GM12878 (cell line): ENCODE data around the gene CASK. TPM values are rescaled to one million over a fixed set of nuclear protein-coding genes. Genes with fewer than 3 reads are reported as not detected.

Experiments
- ATAC-seq: fragments of 200-7000 bp; cut with Tn5 transposase; 3 replicates; pipeline ENCODE4 v1.9.1; 2020; ENCODE audit warnings: mild to moderate bottlenecking, moderate library complexity
- BruUV-seq: library from RNA; stranded (reverse); fragments of 400-500 nt; replicated peaks from 2 replicates; lab custom pipeline; 2021; lab: Mats Ljungman, UMichigan
- CTCF ChIA-PET: fragments of 300-600 bp; sonication (Branson Sonifier 250); formaldehyde crosslinking; extraction: SDS; loops from one replicate; lab custom pipeline; 2021; ENCODE audit warnings: inconsistent platforms; lab: Yijun Ruan, JAX
- POLR2A ChIA-PET: fragments of 350-600 bp; formaldehyde crosslinking; extraction: SDS; loops from one replicate; lab custom pipeline; 2021; ENCODE audit warnings: inconsistent platforms; lab: Charles Lee
- RAD21 ChIA-PET: fragments of 300-600 bp; sonication (Branson Sonifier 250); formaldehyde crosslinking; loops from one replicate; lab custom pipeline; 2023; ENCODE audit warnings: antibody characterized with exemption; ENCODE audit not compliant: unreplicated experiment; lab: Charles Lee
- SMC1A ChIA-PET: fragments of 300-600 bp; sonication (Branson Sonifier 250); formaldehyde crosslinking; loops from one replicate; lab custom pipeline; 2023; ENCODE audit not compliant: unreplicated experiment, uncharacterized antibody; lab: Charles Lee
- DNase-seq: peaks from one replicate; pipeline ENCODE4 v3.0.0-alpha.2; 2011; ENCODE audit warnings: low read depth, low spot score
- FAIRE-seq: peaks from 3 replicates; lab custom pipeline; 2011; peaks lifted over from hg19 to GRCh38; lab: Jason Lieb, UNC
- H2AFZ ChIP-seq: 2 replicates; pipeline ENCODE4 v1.6.0; 2011; ENCODE audit warnings: low read depth, low read length, control low read depth; ENCODE audit not compliant: control insufficient read depth
- H3K27ac ChIP-seq: 2 replicates; pipeline ENCODE4 v1.5.1; 2011; ENCODE audit warnings: control low read depth; ENCODE audit not compliant: control insufficient read depth, insufficient read depth
- H3K27me3 ChIP-seq, 2 experiments: replicated peaks in 1 of 2; 2 replicates each; pipeline versions ENCODE4 v1.6.0 to v1.6.1; 2011; ENCODE audit warnings: low read length in 1 of 2; ENCODE audit not compliant: control insufficient read depth in 2 of 2, insufficient read depth in 2 of 2
- H3K36me3 ChIP-seq, 2 experiments: 2 replicates each; pipeline ENCODE4 v1.5.1; 2011; ENCODE audit warnings: low read length in 1 of 2; ENCODE audit not compliant: control insufficient read depth in 2 of 2, insufficient read depth in 2 of 2
- H3K4me1 ChIP-seq: 2 replicates; pipeline ENCODE4 v1.6.1; 2011; ENCODE audit warnings: mild to moderate bottlenecking, low read length, moderate library complexity, mixed read lengths; ENCODE audit not compliant: control insufficient read depth, insufficient read depth
- H3K4me2 ChIP-seq: 2 replicates; pipeline ENCODE4 v1.6.0; 2011; ENCODE audit warnings: control low read depth; ENCODE audit not compliant: control insufficient read depth, insufficient read depth
- H3K4me3 ChIP-seq: fragments of 200-600 bp; sonication (generic); 2 replicates; pipeline ENCODE4 v1.5.1; 2016
- H3K79me2 ChIP-seq: 2 replicates; pipeline ENCODE4 v1.6.0; 2011; ENCODE audit warnings: low read length; ENCODE audit not compliant: control insufficient read depth, insufficient read depth
- H3K9ac ChIP-seq: 2 replicates; pipeline ENCODE4 v1.8.0; 2011; ENCODE audit warnings: low read length, control low read depth, mixed read lengths; ENCODE audit not compliant: control insufficient read depth, insufficient read depth
- H3K9me3 ChIP-seq: replicated peaks from 3 replicates; pipeline ENCODE4 v1.5.1; 2011; ENCODE audit warnings: mild to moderate bottlenecking, low read length; ENCODE audit not compliant: control insufficient read depth, insufficient read depth
- H4K20me1 ChIP-seq: 2 replicates; pipeline ENCODE4 v1.6.0; 2011; ENCODE audit not compliant: control insufficient read depth, insufficient read depth
- BRCA1 ChIP-seq: IDR thresholded peaks from 2 replicates; pipeline ENCODE4 v1.6.1; 2011; ENCODE audit warnings: low read depth, low read length, improper control_type of control experiment
- CBFB ChIP-seq: IDR thresholded peaks from 2 replicates; pipeline ENCODE4 v1.6.1; 2016; ENCODE audit warnings: antibody characterized with exemption, low read depth
- CTCF ChIP-seq, 3 experiments: IDR thresholded peaks in 2 of 3; conservative IDR thresholded peaks in 1 of 3; 2 replicates each; pipeline ENCODE4 v1.5.1; 2011; ENCODE audit warnings: low read depth in 3 of 3, low read length in 3 of 3, mild to moderate bottlenecking in 3 of 3, control low read depth in 2 of 3, moderate library complexity in 2 of 3, inconsistent platforms in 1 of 3, mixed read lengths in 1 of 3; ENCODE audit not compliant: control insufficient read depth in 2 of 3, insufficient read depth in 1 of 3; ENCODE audit errors: extremely low read depth in 1 of 3
- IRF4 ChIP-seq: IDR thresholded peaks from 2 replicates; pipeline ENCODE4 v1.6.1; 2011; ENCODE audit warnings: low read depth, low read length
- SUPT20H ChIP-seq: IDR thresholded peaks from 2 replicates; pipeline ENCODE4 v1.6.1; 2011; ENCODE audit warnings: low read depth, mild to moderate bottlenecking, low read length, moderate library complexity, borderline replicate concordance; ENCODE audit not compliant: control insufficient read depth
- WGBS: methylation state at CpG from one replicate; pipeline ENCODE4 v1.1.6; 2016; ENCODE audit warnings: low lambda C conversion rate; ENCODE audit not compliant: insufficient replicate concordance, insufficient coverage; ENCODE audit errors: missing lambda C conversion rate; 5-methylcytosine and 5-hydroxymethylcytosine counted together
- in situ Hi-C: fragments of 300-500 bp; cut with MboI; formaldehyde crosslinking; loops from 9 replicates; pipeline ENCODE4 v1.14.3; 2018; ENCODE audit warnings: mixed read lengths
- intact Hi-C: fragments of 100-400 bp; cut with micrococcal nuclease; formaldehyde crosslinking; loops from one replicate; pipeline ENCODE4 v1.14.2; 2022; ENCODE audit not compliant: unreplicated experiment
- polyA plus RNA-seq, 11 experiments: library from polyadenylated mRNA; depleted of rRNA in 4 of 11; unstranded in 6 of 11; stranded (reverse) in 5 of 11; fragments of >200 nt; fragmentation: Nextera tagmentation in 4 of 11; fragmentation: Illumina TruSeq in 1 of 11; extraction: Ambion mirVana in 4 of 11; extraction: Trizol in 1 of 11; gene quantifications; 1 replicate in 1 of 11; 2 replicates in 10 of 11; pipeline versions ENCODE4 v1.2.1 to v1.2.3, GENCODE V29; 2011 to 2016; ENCODE audit warnings: inconsistent platforms in 2 of 11, missing spikeins in 2 of 11, low read depth in 1 of 11
- total RNA-seq, 4 experiments: library from RNA; depleted of rRNA in 3 of 4; stranded (reverse); fragments of >200 nt in 3 of 4; fragmentation: Illumina TruSeq in 1 of 4; extraction: Trizol in 1 of 4; gene quantifications; 2 replicates each; pipeline versions ENCODE4 v1.2.1 to v1.2.3, GENCODE V29; 2013 to 2021
- TF ChIP-seq, protein P1 (sequence below): IDR thresholded peaks from 2 replicates; pipeline ENCODE4 v1.6.1; 2011; ENCODE audit warnings: borderline replicate concordance, low read depth, mild to moderate bottlenecking, moderate library complexity, low read length; ENCODE audit not compliant: insufficient read depth, poor library complexity, severe bottlenecking

Gene CASK
- total and polyA plus RNA-seq, 10 of the 15 experiments (the other 5 are each of a cell fraction or from before 2014, with no cell fraction given), result 0.60 to 45.9 (median 4.8) TPM

DNA sequence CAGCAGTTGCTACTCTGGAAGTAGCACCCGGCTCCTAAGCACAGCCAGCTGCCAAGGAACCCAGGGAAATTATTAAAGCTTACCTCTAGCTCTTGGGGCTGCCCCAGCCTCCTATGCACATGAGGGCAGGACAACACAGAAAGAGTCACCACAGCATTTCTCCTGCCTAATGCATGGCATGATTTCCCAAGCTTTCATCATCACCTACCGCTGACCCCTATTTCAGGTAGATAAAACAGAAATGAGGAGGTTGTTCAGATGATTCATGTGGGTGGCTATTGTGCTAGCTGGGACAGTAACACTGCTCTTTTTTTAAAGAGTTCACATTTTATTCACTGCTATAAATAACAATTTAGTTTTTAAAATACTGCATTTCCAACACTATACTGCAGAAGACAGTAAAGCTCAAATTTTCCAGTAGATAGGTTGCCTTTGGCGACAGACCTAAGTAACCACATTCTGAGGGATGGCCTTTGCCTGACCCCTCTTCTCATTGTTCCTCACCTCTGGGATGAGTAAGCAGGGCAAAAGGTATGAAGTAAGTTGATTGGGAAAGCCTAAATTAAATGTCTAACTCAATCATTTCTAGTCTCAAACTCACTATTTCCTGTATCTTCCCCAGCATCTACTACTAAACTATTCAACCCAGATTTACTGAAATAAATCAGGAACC lies 16.7 kb downstream of the CASK start:
- 50% methylated on average over 3 of the region's 3 CpGs for WGBS
- no TSS peak for BruUV-seq
- Histone ChIP-seq H3K4me3 (no peak overlapping the region), H3K9me3 (no peaks in the 10 kb centered on the region; the same call in 2 of the 3 replicates), H3K4me1 (no peaks in the 10 kb centered on the region), H3K27me3 (no peaks in the 10 kb centered on the region), H2AFZ (no peak overlapping the region), H3K36me3 (peaks cover 0 to 2% of the 10 kb centered on the region in 2 experiments; a peak in 2 of 4 replicates), H3K79me2 (no peaks in the 10 kb centered on the region; the same call in none of the 2 replicates), H3K9ac (no peak overlapping the region), H4K20me1 (no peaks in the 10 kb centered on the region), H3K27ac (no peak overlapping the region), H3K4me2 (no peak overlapping the region)
- ChIA-PET POLR2A (interaction anchor here (0.5 to 0.6 kb wide), 2 partner anchors 14 to 1584 kb away, joined by 3 to 6 read pairs; no protein-coding TSS in a partner anchor), CTCF (interaction anchor here (1.0 kb wide), 1 partner anchor 11 kb away, joined by 3 read pairs; no protein-coding TSS in a partner anchor), SMC1A (interaction anchor here (0.9 to 1.0 kb wide), 3 partner anchors 12 to 22 kb away, joined by 3 read pairs; no protein-coding TSS in a partner anchor), RAD21 (no interaction called here)
- FAIRE-seq (no peak), ATAC-seq (no peak), DNase-seq (no peak)
- TF ChIP-seq IRF4, result no peak
- intact Hi-C loops (no loop called here), in situ Hi-C loops (no loop called here)

DNA sequence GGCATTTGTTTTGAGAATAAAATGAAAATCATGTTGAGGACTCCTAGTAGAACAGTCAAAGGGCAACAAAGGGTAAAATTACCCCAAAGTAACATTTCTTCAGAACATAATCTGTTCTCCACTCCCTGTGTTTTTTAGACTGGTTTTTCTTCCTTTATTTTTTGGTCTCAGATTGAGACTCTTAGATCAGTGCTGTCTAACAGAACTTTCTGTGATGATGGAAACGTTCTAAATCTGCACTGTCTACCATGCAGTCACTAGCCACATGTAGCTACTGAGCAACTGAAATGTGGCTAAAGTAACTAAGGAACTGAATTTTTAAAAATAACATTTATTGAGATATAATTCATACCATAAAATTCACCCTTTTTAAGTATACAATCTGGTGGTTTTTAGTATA lies 19.8 kb downstream of the CASK start:
- Histone ChIP-seq H3K36me3 (peaks cover 0 to 4% of the 10 kb centered on the region in 2 experiments; a peak in 2 of 4 replicates), H3K4me2 (no peak overlapping the region), H3K4me1 (no peaks in the 10 kb centered on the region), H3K9ac (no peak overlapping the region), H2AFZ (no peak overlapping the region), H3K4me3 (no peak overlapping the region), H3K9me3 (no peaks in the 10 kb centered on the region; the same call in 1 of the 3 replicates), H3K27ac (no peak overlapping the region), H3K79me2 (no peaks in the 10 kb centered on the region; the same call in 1 of the 2 replicates), H3K27me3 (no peaks in the 10 kb centered on the region), H4K20me1 (no peaks in the 10 kb centered on the region)
- intact Hi-C loops (no loop called here), in situ Hi-C loops (no loop called here)
- no TSS peak for BruUV-seq
- ChIA-PET SMC1A (interaction anchor here (1.4 kb wide), 1 partner anchor 10 kb away, joined by 5 read pairs; no protein-coding TSS in a partner anchor), RAD21 (no interaction called here), POLR2A (no interaction called here), CTCF (no interaction called here)
- FAIRE-seq (no peak), ATAC-seq (peak; percentile 35), DNase-seq (no peak)
- WGBS, result 0% methylated on average over 1 of the region's 1 CpG
- TF ChIP-seq CBFB (no peak), CTCF (IDR thresholded peaks at IDR 0.05 in 2 of 3, conservative IDR thresholded peaks at IDR 0.05 in 1 of 3; ENCODE audit: control insufficient read depth in 2 of 3, extremely low read depth in 1 of 3, insufficient read depth in 1 of 3, low read depth in 3 of 3, low read length in 3 of 3) (no peak), SUPT20H (no peak), BRCA1 (no peak)
- TF ChIP-seq, protein P1, sequence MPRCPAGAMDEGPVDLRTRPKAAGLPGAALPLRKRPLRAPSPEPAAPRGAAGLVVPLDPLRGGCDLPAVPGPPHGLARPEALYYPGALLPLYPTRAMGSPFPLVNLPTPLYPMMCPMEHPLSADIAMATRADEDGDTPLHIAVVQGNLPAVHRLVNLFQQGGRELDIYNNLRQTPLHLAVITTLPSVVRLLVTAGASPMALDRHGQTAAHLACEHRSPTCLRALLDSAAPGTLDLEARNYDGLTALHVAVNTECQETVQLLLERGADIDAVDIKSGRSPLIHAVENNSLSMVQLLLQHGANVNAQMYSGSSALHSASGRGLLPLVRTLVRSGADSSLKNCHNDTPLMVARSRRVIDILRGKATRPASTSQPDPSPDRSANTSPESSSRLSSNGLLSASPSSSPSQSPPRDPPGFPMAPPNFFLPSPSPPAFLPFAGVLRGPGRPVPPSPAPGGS, result no peak
